Cardiac septum (tissue), 1 donor: ENCODE measurements around the gene PHYKPL. TPM values are rescaled to one million over a fixed set of nuclear protein-coding genes. Genes with fewer than 3 reads are reported as not detected.
"Not testable (repeated sequence)": the region's sequence is repeated elsewhere in the genome, so short reads cannot be mapped to it uniquely, and the experiment has no call there.

ENCODE experiments used
- DNase-seq: peaks from one replicate; pipeline ENCODE4 v3.0.0-alpha.2; 2020; ENCODE audit warnings: low spot score
- intact Hi-C: fragments of 100-400 bp; cut with DNase I; formaldehyde crosslinking; loops from one replicate; pipeline ENCODE4 v1.14.0; 2022
- total RNA-seq: library from RNA; stranded (reverse); fragmentation: NEBNext Ultra II Directional; extraction: Animal tissue kit (Norgen Biotek cat#: 25700); gene quantifications from one replicate; pipeline ENCODE4 v1.2.1, GENCODE V29; 2021
- donor health status: DM: no; HTN: no; CAD: no.

PHYKPL gene
- total RNA-seq, 1 donor from 2014 or later, result 55.3 TPM

DNA sequence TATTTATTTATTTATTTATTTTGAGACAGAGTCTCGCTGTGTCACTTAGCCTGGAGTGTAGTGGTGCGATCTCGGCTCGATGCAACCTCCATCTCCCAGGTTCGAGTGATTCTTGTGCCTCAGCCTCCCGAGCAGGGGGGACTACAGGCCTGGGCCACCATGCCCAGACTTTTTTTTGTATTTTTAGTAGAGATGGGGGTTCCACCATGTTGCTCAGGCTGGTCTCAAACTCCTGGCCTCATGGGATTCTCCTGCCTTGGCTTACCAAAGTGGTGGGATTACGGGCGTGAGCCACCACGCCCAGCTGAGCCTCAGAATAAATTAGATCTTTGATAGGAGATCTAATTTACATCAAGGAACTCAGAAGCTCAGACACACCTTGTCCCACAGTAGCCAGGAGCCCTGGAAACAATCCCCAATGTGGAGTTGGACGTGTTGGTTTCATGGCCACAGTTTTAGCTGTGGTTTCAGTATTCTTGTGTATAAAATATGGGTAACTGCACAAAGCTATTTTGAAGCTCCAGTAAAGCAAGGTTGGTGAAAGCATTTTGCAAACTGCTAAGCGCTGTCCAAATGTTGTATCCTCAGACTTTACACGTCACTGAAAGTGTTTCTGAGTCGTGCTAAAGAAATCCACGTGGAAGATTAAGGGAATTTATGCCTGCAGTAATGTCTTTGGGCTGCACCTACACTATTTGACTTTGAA, 31.2 kb downstream of the PHYKPL start:
- peak; percentile 24 for DNase-seq
- intact Hi-C loops, result no loop called here

DNA sequence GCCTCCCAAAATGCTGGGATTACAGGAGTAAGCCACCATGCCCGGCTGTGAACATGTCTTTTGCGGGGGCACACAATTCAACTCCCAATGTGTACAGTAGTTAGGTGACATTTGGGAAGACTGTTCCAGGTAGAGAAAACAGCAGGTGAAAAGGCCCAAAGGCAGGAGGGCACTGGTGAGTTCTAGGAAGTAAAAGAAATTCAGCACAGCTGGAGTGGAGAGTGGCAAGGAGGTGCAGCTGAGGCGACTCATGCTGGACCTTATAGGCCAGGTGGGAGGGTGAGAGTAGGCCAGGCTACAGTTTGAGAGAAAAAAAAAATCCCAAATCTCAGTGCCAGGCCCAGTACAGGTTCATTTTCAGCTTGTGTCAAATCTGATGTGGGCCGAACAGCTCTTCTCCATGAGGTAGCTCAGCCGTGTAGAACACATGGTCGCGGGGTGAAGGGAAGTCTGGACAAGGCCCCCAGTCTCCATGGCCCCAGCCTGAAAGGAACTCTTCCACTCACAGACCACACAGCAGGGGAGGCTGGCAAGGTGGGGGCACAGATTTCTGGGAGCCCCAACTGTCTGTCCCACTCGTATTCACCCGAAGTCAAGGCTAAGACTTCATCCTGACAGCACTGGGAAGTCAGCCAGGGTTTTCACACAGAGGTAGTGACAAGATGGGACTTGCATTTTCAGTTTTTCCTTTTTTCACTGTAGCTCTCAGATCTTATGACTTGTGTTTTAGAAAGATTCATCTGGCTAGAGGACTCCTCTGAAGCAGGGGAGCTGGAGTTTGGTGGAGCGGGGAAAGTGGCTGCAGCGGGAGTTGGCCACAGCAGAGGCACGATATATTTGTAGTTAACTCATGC, 32.8 kb downstream of the PHYKPL start:
- intact Hi-C loops, result no loop called here
- peak; percentile 74 for DNase-seq

DNA sequence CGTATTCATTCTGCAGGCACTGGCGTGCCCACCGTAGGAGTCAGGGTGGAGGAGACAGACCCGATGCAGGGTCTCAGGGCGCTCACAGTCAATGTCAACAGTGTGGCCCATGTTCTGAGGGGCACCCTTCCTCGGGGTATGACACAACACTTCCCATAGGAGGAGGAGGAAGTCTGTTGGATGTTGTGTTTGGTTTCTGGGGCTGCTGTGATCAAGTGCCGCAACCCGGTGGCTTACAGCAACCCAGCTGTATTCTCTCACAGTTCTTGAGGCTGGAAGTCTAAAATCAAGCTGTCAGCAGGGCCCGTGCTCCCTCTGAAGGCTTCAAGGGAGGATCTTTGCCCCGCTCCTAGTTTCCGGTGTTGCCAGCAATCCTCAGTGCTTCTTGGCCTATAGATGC, 33.9 kb downstream of the PHYKPL start:
- intact Hi-C loops, result no loop called here
- peak; percentile 51 for DNase-seq

DNA sequence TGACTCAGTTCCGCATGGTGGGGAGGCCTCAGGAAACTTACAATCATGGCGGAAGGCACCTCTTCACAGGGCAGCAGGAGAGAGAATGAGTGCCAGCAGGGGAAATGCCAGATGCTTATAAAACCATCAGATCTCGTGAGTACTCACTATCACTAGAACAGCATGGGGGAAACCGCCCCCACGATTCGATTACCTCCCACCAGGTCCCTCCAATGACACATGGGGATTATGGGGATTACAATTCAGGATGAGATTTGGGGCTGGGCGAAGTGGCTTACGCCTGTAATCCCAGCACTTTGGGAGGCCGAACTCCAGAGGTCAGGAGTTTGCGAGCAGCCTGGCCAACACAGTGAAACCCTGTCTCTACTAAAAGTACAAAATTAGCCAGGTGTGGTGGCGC, 34.5 kb downstream of the PHYKPL start:
- intact Hi-C loops, result not testable (repeated sequence)
- DNase-seq, result peak; percentile 12

DNA sequence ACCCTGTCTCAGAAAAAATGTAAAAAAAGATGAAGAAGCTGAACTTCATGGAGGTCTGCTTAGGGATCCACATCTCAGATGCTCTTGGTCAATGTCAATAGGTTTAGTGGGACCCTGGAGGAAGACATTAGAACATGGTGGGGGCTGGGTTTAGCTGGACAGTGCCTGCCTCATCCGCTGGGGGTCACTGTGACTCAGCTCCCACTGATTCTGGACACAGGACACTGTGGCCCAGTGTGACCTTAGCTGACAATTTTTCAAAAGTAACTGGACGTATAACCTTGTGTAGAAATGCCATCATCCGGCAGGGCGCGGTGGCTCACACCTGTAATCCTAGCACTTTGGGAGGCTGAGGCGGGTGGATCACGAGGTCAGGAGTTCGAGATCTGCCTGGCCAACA, 35.6 kb downstream of the PHYKPL start:
- DNase-seq, result peak; percentile 38
- intact Hi-C loops, result no loop called here

DNA sequence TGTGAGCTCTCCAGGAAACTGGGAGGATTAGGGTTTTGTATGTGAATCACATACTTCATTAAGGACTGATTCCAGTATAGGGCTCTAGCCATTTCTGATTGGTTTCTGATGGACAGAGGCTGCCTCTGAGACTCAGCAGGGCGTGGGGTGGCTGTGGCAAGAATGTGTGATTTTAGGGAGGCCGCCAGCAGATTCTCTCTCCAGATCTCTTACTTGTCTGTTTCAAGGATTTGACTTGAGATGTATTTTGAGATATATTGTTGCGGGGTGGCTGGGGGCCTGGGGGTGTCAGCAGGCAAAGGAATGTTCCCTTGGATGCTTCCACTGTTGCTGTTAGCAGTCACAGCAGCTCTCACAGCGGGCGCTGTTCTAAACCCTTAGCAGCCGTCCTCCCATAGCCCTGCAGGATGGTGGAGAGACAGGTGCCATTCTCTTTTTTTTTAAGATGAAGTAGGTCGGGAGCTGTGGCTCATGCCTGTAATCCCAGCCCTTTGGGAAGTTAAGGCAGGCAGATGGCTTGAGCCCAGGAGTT, 36.3 kb downstream of the PHYKPL start:
- intact Hi-C loops, result no loop called here

DNA sequence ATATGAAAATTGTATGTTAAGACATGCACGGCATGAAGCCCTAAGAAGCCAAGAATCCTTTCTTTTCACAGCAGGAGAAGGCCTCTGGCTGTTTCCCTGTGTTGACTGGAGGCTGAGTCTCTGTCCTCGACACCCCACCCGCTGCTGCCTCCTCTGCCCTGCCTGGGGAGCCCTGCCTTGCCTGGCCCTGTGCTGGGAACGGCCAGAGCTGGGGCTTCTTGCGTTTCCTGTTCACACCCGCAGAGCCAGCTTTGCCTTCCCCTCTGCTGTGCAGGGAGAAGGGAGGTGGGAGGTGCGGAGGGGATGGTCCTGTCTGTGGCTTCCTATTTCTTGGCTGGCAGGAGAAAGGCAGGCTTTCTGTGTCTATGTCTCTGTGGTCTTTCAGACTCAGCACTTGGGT, 38.6 kb downstream of the PHYKPL start:
- intact Hi-C loops, result no loop called here
- DNase-seq, result no peak

More for the DNA sequence above, 36.3 kb downstream of the PHYKPL start:
- DNase-seq, result no peak

DNA sequence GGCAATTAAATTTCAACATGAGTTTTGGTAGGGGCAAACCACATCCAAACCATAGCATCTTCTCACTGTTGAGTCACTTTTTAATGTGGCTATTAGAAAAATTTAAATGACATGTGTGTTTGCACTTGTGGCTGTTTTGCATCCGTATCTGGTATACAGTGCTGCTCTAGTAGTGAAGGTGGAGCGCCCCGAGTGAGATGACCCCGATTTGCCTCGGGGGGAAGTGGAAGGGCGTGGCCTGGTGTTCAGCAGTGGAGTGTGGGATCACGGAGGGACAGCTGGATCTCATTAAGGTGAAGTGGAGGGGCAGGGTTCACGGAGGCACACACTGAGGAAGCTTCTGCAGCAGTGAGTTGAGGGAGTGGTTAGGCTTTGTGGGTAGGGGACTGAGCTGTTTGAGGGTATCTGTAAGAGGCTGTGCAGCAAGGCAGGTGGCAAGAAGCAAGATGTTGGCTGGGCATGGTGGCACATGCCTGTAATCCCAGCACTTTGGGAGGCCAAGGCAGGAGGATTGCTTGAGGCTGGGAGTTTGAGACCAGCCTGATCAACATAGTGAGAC, 39.3 kb downstream of the PHYKPL start:
- intact Hi-C loops, result no loop called here
- no peak for DNase-seq

DNA sequence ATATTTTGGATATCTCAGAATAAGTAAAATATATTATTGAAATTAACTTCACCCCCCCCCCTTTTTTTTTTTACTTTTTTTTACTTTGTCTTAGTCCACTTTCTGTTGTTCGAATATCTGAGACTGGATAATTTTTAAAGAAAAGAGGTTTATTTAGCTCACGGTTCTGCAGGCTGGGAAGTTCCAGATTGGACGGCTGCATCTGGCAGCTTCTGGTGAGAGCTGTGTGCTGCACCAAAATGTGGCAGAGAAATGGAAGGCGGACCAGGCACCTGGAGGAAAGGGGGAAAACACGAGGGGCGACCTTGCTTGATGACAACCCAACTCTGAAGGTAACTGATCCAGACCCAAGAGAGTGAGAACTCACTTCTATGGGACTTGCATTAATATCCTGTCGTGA, 39.8 kb downstream of the PHYKPL start:
- intact Hi-C loops, result no loop called here
- no peak for DNase-seq

DNA sequence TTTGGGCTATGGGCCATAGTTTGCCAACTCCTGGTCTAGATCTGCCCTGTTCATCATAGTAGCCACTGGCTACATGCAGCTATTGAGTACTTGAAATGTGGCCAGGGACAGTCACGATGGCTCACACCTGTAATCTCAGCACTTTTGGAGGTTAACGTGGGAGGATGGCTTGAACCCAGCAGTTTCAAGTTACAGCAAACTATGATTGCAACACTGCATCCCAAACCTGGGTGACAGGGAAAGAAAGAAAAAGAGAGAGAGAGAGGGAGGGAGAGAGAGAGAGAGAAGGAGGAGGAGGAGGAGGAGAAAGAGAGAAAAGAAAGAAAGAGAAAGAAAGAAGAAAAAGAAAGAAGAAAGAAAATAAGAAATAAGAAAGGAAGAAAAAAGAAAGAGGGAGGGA, 40.4 kb downstream of the PHYKPL start:
- intact Hi-C loops, result no loop called here
- DNase-seq, result no peak

DNA sequence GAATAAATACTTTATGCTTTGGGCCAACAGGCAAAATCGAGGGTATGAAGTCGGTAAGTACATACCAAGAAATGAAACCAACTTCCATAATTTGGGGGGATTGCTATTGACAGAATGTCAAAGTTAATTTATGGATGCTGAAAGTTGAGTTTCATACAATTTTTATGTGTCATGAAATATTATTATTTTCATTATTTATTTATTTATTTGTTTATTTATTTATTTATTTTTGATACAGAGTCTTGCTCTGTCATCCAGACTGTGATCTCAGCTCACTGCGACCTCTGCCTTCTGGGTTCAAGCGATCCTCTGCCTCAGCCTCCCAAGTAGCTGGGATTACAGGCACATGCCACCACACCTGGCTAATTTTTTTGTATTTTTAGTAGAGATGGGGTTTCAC, 40.9 kb downstream of the PHYKPL start:
- intact Hi-C loops, result no loop called here
- DNase-seq, result no peak

DNA sequence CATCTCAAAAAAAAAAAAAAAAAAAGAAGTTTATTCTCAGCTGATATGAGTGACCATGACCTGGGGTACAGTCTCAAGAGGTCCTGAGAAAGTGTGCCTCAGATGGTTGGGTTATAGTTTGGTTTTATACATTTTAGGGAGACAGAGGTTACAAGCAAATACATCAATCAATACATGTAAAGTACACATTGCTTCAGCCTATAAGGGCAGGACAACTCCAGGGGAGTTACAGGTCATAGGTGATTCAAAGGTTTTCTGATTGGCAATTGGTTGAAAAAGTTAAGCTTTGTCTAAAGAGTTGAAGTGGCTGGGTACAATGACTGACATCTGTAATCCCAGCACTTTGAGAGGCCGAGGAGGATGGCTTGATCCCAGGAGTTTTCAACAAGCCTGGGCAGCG, 43.2 kb downstream of the PHYKPL start:
- intact Hi-C loops, result no loop called here
- no peak for DNase-seq

DNA sequence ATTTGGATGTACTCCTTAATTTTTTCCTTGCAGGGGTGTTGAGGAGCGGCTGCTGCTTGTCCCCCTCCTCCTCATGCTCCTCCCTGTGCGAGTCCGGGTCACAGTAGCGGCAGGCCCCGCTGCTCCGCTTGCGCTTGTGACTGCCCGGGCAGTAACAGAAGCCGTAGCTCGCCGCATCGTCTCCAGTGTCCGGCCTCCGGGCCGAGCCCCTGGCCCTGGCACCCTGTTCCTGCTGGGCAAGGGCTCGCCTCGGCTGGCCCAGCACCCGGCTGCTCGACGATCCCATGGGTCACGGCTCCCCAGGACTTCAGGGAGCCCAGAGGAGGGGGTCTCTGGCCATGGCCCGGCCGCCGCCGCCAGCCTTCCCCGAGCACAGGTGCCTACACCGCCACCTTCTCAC, 45.6 kb downstream of the PHYKPL start, which contains the start of gene GMCL2:
Gene GMCL2, minus strand, starts transcription at position 358 of the 400 bp plus-strand sequence. Its CDS starts 72 bp downstream, at position 286.
- intact Hi-C loops, result no loop called here
- no peak for DNase-seq

DNA sequence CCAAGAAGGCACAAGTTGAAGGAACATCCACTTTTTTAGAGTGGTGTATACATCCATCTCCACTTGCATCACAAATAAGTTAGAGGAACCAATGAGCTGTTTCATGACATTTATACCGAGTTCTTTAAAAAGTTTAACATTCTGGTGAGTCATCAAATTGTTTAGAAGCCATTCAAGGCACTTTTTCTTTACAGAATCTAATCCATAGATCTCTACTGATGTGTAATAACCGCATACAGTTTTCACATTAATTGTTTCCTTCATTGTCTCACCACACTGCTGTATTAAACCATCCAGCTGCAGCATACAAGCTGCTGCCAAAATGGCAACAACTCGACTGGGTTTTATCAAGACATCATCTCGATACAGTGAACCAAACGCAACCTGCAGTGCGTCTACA, 46.2 kb downstream of the PHYKPL start:
- no peak for DNase-seq
- intact Hi-C loops, result no loop called here

DNA sequence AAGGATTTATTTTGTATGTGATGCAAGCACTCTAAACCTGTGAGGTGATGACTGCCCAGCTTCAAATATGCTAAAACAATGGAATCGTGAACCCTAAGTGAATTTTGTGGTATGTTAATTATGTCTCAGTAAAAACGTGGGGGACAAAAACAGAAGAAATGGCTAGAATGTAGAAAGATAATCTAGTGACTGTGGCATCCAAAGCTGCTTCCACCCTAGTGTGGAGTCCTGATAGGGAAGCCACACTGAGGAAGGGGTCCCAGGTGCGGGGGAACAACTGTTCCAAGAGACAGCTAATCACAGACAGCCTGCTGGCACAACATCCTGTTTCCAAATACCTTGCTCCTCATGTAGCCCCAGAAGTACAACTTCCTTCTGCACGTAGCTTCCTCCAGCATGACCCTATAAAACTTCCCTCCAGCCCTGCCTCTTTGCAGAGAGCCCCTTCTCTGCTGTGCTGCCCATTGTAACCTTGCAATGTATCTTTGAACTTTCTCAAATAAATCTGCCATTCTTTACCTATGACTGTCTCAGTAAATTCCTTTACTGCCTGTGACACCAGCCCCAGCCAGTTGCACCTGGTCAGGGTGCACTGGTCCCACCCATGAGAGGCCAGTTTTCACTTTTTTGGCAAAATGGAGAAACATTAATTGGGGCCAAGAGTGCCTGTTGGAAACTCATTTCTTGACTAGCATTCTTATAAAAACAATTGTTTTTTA, 50.3 kb downstream of the PHYKPL start:
- intact Hi-C loops, result no loop called here
- no peak for DNase-seq

DNA sequence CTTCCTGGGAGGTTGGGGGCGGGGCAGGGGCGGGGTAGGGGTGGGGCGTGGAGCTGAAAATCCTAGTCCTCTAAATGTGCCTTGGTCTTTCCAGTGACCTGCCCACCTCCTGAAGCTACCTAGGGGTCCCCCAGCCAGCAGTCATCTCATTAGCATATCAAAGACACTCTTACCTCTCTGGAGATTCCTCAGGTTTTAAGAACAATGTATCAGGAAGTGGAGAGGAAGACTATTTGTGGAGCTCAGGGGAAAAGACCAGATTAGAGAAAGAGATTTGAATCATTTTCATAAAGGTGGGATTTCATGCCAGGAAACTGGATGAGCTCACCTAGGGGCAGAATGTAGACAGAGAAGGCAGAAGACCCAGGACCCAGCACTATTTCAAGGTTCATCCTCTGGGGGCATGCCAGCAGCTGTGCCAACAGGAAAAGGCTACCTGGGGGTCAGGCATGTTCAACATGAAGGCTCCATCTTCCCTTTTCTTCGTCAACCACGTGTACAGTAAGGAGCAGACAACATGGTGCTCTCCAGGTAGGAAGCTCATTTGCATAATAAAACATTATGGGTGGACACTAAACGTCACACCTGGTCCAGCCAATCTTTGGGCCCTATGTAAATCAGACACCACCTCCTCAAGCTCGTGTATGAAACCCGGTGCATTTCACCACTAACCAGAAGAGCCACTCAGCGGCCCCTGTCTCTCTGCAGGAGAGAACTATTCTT, 52.3 kb downstream of the PHYKPL start:
- intact Hi-C loops, result no loop called here
- DNase-seq, result no peak

DNA sequence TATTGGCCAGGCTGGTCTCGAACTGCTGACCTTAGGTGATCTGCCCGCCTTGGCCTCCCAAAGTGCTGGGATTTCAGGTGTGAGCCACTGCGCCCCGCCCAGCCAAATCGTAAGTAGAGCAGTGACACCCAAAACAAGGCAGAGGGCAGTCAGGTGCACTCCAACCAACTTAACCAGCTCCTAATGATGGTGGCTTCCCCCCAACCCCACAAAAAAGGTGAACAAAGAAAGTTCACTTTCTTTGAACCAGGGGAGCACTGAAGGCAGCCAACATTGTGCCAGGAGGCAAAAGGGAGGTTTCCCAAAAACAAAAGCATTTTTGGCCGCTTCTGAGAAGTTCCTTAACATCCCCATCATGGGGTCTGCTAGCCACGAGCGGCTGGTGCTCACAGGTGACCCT, 55.0 kb downstream of the PHYKPL start:
- no peak for DNase-seq

DNA sequence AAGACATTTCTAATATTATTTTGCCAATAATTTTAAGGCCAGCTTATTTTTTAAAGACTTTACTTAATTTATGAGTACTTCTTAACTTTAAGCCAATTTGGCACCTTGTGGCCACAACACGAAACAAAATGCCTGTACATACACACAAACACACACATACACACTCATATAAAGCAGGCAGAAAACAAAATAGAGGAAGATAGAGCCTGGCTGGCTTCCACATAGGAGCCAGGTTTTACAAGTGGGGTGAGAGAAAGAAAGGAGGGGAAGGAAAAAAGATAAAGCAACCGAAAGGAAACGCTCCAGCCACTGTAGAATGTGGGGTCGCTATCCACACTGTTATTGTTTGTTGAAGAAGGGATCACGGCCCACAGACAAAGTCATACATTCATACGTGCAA, 55.8 kb downstream of the PHYKPL start:
- intact Hi-C loops, result no loop called here

More for the DNA sequence above, 55.0 kb downstream of the PHYKPL start:
- intact Hi-C loops, result no loop called here

DNA sequence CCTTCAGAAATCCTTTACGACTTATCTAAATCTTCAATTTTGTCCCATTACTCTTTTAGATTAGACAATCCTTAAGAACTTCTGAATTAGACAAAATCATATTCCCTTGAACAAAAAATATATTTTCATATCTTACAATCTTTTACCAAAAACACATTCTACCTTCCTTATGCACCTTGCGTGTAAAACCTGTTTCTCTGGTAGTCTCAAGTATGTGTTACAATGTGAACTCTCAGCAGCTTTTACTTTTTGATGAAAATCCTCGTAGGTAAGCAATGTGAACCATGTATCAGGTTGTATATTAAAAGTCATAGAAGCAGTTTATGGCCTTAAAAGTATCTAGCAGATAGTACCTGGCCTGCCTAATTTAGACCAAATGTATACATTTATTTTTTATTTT, 58.1 kb downstream of the PHYKPL start:
- intact Hi-C loops, result no loop called here
- DNase-seq, result no peak

More for the DNA sequence above, 55.8 kb downstream of the PHYKPL start:
- no peak for DNase-seq
